Skeletal muscle cell (primary cell): Measurements from ENCODE around the gene RIMKLB.
A peak's percentile ranks its signal among the peaks of the same experiment; 100 is the strongest.
"Not testable (repeated sequence)": the region's sequence is repeated elsewhere in the genome, so short reads cannot be mapped to it uniquely, and the experiment has no call there.

Experiments used
- DNase-seq: peaks from one replicate; pipeline ENCODE4 v3.0.0-alpha.2; 2010; ENCODE audit warnings: low read depth
- H3K4me3 ChIP-seq: 2 replicates; pipeline ENCODE4 v1.5.1; 2011; ENCODE audit warnings: low read depth, mild to moderate bottlenecking, control low read depth, low read length, moderate library complexity

RIMKLB gene

DNA sequence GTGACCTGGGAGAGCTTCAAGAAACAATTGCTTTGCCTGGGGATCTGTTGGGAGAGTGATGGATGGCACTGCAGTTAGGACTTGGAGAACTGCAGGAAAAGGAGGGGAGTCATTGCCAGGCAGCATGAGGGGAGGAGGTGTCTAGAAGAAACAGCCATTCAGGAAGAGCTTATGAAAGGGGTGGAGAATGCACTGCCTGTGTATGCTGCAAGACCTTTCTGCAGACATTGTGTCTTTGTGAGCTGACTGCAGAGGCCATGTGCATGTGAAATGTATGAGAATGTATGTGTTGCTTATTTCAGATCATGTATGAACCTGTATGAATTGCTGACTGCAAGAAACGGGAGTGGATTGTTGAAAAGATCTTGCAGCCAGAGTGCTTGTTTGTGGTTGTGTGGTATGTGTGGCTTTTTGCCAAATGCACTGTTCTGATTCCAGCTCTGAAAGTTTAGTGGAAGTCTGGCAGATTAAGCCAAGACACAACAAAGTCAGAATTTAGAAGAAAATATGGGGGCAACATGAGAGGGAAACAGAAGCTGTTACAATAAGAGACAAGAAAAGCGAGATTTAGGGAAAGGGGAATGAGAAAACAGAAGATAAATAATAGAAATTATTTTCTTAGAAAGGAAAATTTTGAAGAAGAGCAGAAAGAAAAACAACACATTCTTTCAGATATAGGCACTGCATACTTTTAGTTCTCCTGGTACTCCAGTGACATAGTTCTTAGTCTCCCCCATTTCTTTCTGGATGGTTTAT lies 9.8 kb upstream of the RIMKLB start:
- DNase-seq, result peak; percentile 71

DNA sequence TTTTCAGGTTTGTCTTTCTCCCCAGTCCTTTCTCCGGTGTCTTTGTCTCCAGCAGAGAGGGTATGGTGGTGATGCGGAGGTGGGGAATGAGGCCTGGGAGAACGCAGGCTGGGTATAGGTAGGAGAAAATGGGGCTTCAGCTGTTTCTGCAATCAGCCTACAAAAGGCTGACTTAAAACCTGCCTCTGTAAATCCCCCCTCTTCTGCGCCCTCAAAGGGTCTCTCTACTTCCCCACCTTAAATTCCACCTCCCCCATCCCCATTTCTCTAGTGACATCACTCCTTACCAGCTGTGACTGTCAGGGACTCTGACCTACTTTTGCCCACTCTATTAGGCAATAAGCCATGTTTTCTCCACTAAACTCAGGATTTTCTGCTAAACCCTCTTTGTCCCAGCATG lies 8.1 kb upstream of the RIMKLB start:
- no peak overlapping the region for H3K4me3 ChIP-seq
- no peak for DNase-seq

More for the DNA sequence above, 9.8 kb upstream of the RIMKLB start:
- no peak overlapping the region for H3K4me3 ChIP-seq

DNA sequence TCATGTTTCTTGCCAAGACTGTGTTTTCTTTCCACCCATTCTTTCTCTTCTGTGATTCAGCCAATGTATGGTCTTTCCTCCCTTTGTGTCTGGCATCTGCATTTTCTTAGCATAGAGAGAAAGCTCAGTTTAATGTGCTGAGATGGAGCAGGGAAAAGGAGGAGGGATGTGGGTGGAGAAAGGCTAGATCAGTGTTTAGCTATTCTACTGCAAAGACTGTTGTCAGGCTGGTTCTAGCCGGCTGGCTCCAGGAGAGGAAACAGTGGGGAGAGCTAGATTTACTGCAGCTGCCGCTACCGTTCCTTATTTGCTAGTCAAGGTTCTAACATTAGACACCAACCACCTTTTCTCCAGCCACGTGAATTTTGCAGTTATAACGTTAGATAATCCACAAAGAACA lies 5.2 kb upstream of the RIMKLB start:
- no peak for DNase-seq
- H3K4me3 ChIP-seq, result no peak overlapping the region

DNA sequence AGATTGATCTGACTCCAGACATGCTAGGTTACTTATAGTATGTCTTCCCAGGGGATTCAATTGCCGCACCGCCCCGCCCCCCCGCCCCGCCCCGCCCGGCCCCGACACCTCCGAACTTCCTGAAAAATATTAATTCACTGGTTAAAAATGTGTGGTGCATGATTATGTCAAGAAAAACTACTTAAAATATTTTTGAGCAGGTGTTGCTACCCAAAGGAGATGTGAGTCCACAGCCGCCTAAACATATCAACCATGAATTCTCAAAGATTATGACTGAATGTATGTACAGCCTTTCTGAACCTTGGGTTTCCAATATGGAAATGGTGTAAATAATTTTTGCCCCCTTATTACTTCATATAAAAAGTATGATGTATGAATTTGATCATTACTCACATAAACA lies 2.7 kb upstream of the RIMKLB start:
- H3K4me3 ChIP-seq, result no peak overlapping the region
- DNase-seq, result no peak

DNA sequence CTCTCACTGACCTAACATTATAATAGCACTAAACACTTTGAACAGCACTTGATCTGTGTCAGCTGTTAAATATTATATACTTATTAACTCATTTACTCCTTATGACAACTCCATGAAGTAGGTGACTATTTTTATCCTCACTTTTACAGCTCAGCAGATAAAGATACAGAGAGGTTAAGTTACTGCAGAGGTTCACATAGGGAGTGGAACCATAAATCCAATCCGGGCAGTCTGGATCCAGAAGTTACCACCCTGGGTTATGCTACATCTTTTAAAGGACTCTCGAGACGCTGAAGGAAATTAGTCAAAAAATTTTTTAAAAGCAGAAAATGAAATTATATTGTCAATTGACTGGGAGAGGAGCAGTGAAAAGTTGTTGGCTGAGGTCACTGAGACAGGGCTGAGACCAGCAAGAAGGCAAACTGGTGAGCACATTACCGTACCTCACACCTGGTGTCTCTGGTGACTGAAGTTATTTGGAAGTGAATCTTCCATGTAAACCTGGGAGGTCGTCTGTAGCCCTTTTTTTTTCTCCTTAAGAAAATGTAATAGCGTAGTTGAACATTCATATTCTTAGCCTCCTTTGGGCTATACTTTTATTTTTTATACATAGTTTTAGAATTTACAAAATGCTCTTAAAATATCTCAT lies 1.2 kb upstream of the RIMKLB start:
- no peak for DNase-seq

DNA sequence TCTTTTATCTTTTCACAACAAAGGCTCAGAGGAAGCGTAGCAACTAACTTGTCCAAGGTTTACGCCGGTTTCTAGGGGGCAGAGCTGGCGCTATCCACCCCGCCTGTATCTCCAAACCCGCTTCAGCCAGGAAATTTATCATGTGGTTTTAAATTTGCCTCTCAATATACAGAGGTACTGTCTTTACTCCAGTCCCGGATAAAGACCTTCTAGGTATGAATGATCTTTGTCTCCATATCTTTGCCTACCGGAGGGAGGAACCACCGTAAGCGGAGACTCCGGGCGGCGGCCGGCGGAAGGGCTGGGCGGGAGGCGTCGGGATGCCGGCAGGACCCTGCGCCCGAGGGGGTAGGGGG lies 693 bp upstream of the RIMKLB start:
- H3K4me3 ChIP-seq, result peak overlapping the region; percentile 95
- DNase-seq, result no peak

More for the DNA sequence above, 1.2 kb upstream of the RIMKLB start:
- peak overlapping the region; percentile 95 for H3K4me3 ChIP-seq

DNA sequence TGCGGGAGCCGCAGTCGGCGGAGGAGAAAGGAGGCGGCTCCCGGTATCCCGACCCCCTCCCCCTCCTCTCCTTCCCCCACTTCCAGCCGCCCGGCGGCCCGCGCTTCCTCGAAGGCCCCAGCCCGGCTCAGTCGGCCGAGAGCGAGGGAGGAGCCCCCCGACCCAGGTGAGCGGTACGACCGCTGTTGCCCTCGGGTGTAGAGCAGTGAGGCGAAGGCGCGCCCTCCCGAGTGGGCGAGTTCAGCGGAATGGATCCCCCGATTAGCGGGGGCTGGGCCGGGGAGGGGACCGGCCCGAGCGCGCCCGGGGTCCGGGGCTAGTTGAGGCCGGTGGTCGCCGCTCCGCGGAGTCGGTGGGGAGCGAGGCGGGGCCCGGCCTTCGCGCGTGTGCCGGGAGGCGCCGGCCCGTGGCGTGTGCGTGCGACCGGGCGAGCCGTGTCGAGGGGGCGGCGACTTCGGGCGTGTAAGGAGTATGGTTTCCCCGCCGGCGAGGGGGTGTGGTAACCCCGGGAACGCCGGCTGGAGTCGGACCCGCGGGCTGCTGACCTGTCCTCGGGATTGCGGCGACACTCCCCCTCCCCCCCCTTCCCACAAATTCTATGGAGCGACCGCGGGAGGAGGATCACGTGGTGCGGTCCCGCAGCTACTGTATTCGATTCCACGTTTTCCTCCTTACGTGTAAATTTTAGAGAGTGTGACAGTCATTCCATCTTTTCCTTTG lies 501 bp downstream of the RIMKLB start:
- no peak for DNase-seq
- H3K4me3 ChIP-seq, result peak overlapping the region; percentile 95

DNA sequence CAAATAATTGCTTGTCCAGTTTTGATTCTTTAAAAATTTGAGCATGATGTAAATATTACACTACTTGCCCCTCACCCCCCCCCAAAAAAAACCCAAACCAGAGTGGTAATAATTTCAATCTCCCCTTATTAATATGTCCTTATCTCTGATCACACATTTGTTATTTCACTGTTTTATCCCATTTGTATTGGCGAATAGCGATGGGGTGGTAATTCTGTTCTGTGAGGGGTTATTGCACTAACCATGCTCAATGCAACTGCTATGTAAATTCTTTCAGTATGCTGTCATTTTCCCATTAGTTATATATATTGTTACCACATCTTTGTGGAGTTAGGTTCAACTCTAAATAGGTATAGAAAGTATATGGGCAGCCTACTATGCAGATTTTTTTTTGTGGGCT lies 1.1 kb downstream of the RIMKLB start:
- peak overlapping the region; percentile 95 for H3K4me3 ChIP-seq

DNA sequence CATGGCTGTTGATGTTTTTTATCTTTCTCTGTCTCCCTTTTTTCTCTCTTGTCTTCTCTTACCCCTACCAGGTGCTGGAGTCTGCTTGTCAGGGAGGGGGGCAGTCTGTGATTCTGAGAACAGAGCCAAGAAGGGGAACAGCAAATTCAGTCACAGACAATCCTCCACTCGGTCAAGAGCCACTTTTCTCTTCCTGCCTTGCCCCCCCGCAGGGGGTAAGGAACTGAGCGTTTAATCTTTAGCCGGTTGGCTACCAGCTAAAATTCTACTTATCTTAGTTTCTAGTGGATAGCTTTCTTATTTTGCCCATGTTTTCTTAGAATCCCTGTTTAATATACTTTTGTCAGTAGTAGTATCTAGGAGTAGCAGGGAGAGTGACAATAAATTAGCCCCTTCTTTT lies 1.9 kb downstream of the RIMKLB start:
- no peak for DNase-seq
- H3K4me3 ChIP-seq, result no peak overlapping the region

More for the DNA sequence above, 1.1 kb downstream of the RIMKLB start:
- DNase-seq, result no peak

DNA sequence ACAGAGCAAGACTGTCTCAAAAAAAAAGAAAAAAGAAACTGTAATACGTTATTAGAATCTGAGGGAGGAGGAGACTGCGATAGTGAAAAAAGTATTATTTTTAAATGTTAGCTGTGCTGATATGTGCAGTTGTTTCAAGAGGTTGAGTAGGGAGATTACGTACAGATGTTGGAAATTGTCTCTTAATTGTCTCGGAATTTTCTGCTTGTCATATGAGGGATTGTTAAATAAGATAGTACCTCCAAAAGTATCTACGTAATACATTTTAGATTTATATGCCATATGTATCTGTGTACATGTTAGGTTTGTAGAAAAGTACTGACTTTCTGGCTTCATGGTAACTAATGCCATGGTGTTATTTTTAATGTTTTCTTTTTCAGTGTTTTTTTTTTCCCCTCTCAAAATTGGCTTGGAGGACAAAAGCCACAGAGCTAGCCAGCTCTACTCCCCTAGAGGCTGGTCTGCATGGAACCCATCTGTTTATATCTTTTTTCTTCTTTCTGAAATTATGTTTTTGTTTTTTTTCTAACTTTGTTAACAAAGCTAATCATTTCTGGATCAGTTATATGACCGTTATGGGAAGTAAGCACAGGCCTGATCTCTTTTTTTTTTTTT lies 3.4 kb downstream of the RIMKLB start:
- no peak overlapping the region for H3K4me3 ChIP-seq
- DNase-seq, result no peak

DNA sequence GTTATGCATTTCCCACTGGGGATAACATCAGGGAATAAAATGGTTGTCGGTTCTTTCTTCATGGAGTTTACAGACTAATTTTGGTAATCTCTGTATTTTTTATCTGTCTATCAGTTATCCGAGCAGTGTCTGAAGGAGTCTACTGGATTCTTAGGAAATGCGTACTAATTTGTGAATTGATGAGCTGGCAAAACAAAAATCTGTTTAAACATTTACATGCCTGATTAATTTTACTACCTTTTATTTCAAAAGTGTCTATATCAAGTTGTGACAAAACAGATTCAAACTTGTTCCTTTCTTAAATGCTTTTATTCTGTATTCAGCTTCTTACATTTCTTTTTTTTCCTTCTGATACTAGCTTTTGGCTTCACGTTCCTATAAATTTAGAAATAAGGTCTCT lies 4.4 kb downstream of the RIMKLB start:
- DNase-seq, result no peak

DNA sequence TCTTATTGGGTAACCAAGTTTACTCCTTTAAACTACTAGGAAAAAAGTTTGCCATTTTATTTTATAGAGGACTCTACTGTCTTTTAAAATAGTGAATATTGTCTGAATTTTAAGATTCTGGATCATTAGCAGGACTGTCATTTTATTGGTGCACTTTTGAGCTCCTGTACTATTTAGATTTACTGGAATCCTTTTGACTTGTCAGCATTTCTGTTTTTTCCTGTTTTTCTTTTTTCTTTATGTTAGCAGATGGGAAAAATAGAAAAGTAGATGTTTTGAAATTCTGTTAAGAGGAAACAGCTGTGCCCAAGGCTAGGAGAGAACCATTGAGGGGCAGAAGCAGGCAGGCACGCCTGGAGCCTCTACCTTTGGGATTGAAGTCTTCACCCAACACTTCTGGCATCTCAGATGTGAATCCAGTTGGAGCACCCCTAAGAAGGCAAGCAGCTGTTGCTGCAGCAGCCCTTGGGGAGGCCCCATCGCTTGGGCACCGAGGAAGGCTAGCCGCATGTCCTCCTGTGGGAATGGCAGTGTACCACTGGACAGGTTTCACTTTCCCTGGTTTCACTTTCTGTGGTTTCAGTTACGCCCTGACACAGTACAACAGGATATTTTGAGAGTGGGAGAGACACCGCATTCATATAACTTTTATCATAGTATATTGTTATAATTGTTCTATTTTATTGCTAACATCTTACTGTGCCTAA lies 11.5 kb downstream of the RIMKLB start:
- no peak overlapping the region for H3K4me3 ChIP-seq
- no peak for DNase-seq

More for the DNA sequence above, 4.4 kb downstream of the RIMKLB start:
- no peak overlapping the region for H3K4me3 ChIP-seq

DNA sequence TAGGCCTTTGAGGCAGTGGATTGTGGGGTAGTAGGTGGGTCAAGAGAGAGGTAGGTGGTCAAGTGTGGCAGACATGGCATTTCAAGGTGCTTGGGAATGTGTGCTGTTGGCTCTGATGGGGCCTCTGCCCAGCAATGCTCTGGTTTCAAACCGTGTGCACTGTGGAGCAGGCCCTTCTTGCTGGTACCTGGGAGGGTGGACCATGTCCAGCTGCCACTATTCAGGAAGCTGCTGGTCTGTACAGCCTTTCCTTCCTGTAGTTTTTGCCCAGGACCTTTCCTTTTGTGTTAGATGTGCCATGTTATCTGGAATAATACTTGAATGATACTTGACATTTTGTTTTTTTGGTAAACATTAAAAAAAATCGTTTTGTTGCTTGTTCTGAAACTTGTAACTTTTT lies 14.8 kb downstream of the RIMKLB start:
- DNase-seq, result no peak
- no peak overlapping the region for H3K4me3 ChIP-seq

DNA sequence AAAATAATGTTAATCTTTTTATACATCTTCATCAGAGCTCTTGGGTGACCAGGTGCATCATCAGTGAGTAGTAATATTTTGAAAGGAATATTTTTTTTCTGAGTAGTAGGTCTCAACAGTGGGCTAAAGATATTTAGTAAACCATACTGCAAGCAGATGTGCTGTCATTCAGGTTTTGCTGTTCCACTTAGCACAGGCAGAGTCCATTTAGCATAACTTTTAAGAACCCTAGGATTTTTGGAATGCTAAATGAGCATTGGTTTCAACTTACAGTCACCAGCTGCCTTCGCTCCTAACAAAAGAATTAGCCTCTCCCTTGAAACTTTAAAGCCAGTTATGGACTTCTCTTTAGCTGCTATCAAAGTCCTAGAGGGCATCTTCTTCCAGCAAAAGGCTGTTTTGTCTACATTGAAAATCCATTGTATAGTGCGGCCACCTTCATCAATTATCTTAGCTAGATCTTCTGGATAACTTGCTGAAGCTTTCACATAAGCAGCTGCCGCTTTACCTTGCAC lies 24.6 kb downstream of the RIMKLB start:
- DNase-seq, result no peak
- H3K4me3 ChIP-seq, result no peak overlapping the region

DNA sequence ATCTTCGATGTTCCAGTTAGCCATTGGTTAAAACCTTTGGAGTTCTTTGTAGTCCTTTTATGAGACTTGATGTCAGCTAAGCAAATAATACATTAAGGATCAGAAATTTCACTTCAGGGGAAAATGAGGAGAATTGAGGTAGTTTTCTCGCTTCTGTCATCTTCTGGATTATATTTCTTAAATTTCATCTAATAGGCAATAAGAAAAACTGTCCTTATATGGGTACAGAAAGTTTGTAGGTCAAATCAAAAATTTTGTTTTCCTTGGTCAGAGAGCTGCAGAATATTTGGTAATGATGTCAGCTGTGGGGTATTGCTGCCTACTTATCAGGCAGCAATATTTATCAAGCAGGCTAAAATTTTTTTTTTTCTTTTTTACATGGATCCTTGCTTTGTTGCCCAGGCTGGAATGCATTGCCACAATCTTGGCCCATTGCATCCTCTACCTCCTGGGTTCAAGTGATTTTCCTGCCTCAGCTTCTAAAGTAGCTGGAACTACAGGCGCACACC lies 37.1 kb downstream of the RIMKLB start:
- H3K4me3 ChIP-seq, result no peak overlapping the region
- no peak for DNase-seq

DNA sequence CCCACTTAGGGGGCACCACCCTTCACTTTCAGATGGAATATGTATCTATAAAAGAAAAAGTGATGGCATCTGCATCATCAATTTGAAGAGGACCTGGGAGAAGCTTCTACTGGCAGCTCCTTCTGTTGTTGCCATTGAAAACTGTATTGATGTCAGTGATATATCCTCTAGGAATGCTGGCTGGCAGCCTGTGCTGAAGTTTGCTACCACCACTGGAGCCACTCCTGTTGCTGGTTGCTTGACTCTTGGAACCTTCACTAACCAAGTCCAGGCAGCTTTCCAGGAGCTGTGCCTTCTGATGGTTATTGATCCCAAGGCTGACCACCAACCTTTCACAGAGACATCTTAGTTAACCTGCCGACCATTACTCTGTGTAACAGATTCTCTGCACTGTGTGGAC lies 44.7 kb downstream of the RIMKLB start:
- H3K4me3 ChIP-seq, result no peak overlapping the region
- peak; percentile 36 for DNase-seq

DNA sequence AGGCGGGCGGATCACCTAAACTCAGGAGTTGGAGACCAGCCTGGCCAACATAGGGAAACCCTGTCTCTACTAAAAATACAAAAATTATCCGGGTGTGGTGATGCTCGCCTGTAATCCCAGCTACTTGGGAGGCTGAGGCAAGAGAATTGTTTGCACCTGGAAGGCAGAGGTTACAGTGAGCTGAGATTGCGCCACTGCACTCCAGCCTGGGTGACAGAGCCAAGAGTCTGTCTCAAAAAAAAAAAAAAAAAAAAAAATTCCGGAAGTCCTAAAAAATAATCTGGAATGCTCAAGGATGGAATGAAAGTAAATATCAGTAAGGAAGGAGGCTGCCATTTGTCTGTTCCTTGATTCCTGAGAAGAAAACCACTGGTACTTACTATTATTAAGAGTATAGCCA lies 45.3 kb downstream of the RIMKLB start:
- DNase-seq, H3K4me3 ChIP-seq: not testable (repeated sequence)

DNA sequence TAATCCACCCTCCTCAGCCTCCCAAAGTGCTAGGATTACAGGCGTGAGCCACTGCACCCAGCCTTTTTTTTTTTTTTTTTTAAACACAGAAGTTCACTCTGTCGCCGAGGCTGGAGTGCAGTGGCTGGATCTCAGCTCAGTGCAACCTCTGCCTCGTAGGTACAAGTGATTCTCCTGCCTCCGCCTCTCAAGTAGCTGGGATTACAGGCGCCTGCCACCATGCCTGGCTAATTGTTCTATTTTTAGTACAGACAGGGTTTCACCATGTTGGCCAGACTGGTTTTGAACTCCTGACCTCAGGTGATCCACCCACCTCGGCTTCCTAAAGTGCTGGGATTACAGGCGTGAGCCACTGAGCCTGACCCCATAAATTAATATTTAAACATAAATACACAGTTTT lies 47.8 kb downstream of the RIMKLB start:
- not testable (repeated sequence) for DNase-seq, H3K4me3 ChIP-seq

DNA sequence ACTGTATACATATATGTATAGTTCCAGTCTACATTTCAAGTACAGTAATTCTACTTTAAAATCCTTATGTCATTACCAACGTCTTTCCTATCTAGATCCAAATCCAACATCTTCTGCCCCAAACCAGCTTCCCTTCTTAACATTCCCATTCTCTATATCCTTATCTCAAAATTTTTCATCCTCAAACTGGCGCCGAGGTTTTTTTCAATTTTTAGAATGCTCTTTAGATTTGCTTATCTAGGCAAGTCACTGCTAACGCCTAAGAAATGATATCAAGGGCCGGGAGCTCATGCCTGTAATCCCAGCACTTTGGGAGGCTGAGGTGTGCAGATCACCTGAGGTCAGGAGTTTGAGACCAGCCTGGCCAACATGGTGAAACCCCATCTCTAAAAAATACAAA lies 48.3 kb downstream of the RIMKLB start:
- no peak for DNase-seq
- H3K4me3 ChIP-seq, result no peak overlapping the region
